Measurements from ENCODE around the gene GVQW3. TPM values are rescaled to one million over a fixed set of nuclear protein-coding genes. Genes with fewer than 3 reads are reported as not detected.

GVQW3 gene
- polyA plus RNA-seq, 2 of the 4 experiments (the other 2 are of a cell fraction): 3.6 to 3.8 TPM

GRCh38 chr11:76445121-76446084, 64.3 kb downstream of the GVQW3 start:
- no peaks in the 10 kb centered on the region for H3K9me3 ChIP-seq
- CTCF ChIA-PET: interaction anchor here (1.2 to 2.6 kb wide), 3 partner anchors 13 to 235 kb away, joined by 3 to 15 read pairs (median 3); no protein-coding TSS in a partner anchor

GRCh38 chr11:76448506-76448905, 67.4 kb downstream of the GVQW3 start:
- Histone ChIP-seq H3K4me2 (no peak overlapping the region), H3K4me1 (peaks cover 6% of the 10 kb centered on the region; the same call in 1 of the 3 replicates), H3K4me3 (no peak overlapping the region), H3K27ac (no peak overlapping the region), H3K9me3 (no peaks in the 10 kb centered on the region)
- DNase-seq (ENCODE audit: low read depth in 1 of 2, low spot score in 1 of 2) (no peak), ATAC-seq (no peak), FAIRE-seq (no peak)
- TF ChIP-seq ELK1 (IDR thresholded peaks at IDR 0.05; ENCODE audit: low read depth, low read length): no peak
- TF ChIP-seq REST (IDR thresholded peaks at IDR 0.05): no peak
- TF ChIP-seq RCOR1 (IDR thresholded peaks at IDR 0.05; ENCODE audit: low read depth, low read length): no peak
- TF ChIP-seq HOXB5 (CRISPR knock-in tag; IDR thresholded peaks at IDR 0.05): no peak
- no peak for TF ChIP-seq ZNF302 (CRISPR knock-in tag; IDR thresholded peaks at IDR 0.05)
- no peak for TF ChIP-seq FOSL2 (IDR thresholded peaks at IDR 0.05)
- no peak for TF ChIP-seq FOSL2 (CRISPR knock-in tag; IDR thresholded peaks at IDR 0.05)
- no peak for TF ChIP-seq POLR2AphosphoS2 (conservative IDR thresholded peaks at IDR 0.05; ENCODE audit: low read length)
- no peak for TF ChIP-seq PBX3 (IDR thresholded peaks at IDR 0.05)
- no peak for TF ChIP-seq USF2 (IDR thresholded peaks at IDR 0.05)
- no peak for TF ChIP-seq NR3C1 (IDR thresholded peaks at IDR 0.05)
- TF ChIP-seq KDM5A (IDR thresholded peaks at IDR 0.05): no peak
- TF ChIP-seq ZFP36 (IDR thresholded peaks at IDR 0.05; ENCODE audit: borderline replicate concordance, partially characterized antibody): no peak
- no peak for TF ChIP-seq MAFK (IDR thresholded peaks at IDR 0.05; ENCODE audit: partially characterized antibody)
- no peak for TF ChIP-seq JUNB (IDR thresholded peaks at IDR 0.05)
- TF ChIP-seq PHF8 (IDR thresholded peaks at IDR 0.05; ENCODE audit: borderline replicate concordance, low read depth): no peak
- no peak for TF ChIP-seq CHD2 (IDR thresholded peaks at IDR 0.05; ENCODE audit: low read length, partially characterized antibody)
- no peak for TF ChIP-seq SMC3 (IDR thresholded peaks at IDR 0.05)
- 73% methylated on average over 2 of the region's 2 CpGs for WGBS (ENCODE audit: missing lambda C conversion rate)
- ChIA-PET POLR2A (no interaction called here), CTCF (interaction anchor here (1.0 to 1.1 kb wide), 2 partner anchors 14 to 19 kb away, joined by 3 to 4 read pairs; no protein-coding TSS in a partner anchor)

More at GRCh38 chr11:76445121-76446084, 64.3 kb downstream of the GVQW3 start:
- Histone ChIP-seq H3K4me1 (peaks cover 12% of the 10 kb centered on the region; the same call in 2 of the 3 replicates), H3K4me3 (peak overlapping the region; percentile 95), H3K27ac (peak overlapping the region; percentile 90 to 91), H3K4me2 (peak overlapping the region; percentile 78)
- WGBS (ENCODE audit: missing lambda C conversion rate): 3% methylated on average over 29 of the region's 56 CpGs
- peak; percentile 85 to 87 for DNase-seq (ENCODE audit: low read depth in 1 of 2, low spot score in 1 of 2)
- no peak for FAIRE-seq
- ATAC-seq: peak; percentile 84 to 88
- no peak for TF ChIP-seq ZSCAN20 (CRISPR knock-in tag; IDR thresholded peaks at IDR 0.05)
- TF ChIP-seq ATOH8 (CRISPR knock-in tag; IDR thresholded peaks at IDR 0.05; ENCODE audit: low read depth): no peak
- TF ChIP-seq JUN (IDR thresholded peaks at IDR 0.05): 0 out of 5 replicates have a peak, but pooled peaks of 1 of the 2 experiments have one; percentile 0
- 0 out of 2 replicates have a peak, but pooled peaks have one; percentile 19 for TF ChIP-seq KDM5A (IDR thresholded peaks at IDR 0.05)
- 0 out of 2 replicates have a peak, but pooled peaks have one; percentile 11 for TF ChIP-seq GATA3 (IDR thresholded peaks at IDR 0.05; ENCODE audit: borderline replicate concordance)
- TF ChIP-seq POLR2A (IDR thresholded peaks at IDR 0.05; ENCODE audit: low read length): peak; percentile 31
- TF ChIP-seq PHF8 (IDR thresholded peaks at IDR 0.05; ENCODE audit: borderline replicate concordance, low read depth): peak; percentile 46; the same call in 1 of the 2 replicates
- POLR2A ChIA-PET: interaction anchor here (0.9 kb wide), 1 partner anchor 11 kb away, joined by 3 read pairs; no protein-coding TSS in a partner anchor
